ENCODE data around the gene TRNT1.

The TRNT1 gene

GRCh38 chr3:3126477-3127431, at the start of gene TRNT1:
Gene TRNT1 (plus strand): TSS chr3:3126940. CDS start chr3:3129041, 2,101 bp downstream.
- peak; percentile 99 for DNase-seq (ENCODE audit: low spot score)

- DNase-seq (ENCODE audit: low spot score) = no peak
Observed at GRCh38 chr3:3080309-3080708, 46.4 kb upstream of the TRNT1 start.

- DNase-seq (ENCODE audit: low spot score) = no peak
Observed at GRCh38 chr3:3081381-3082233, 45.1 kb upstream of the TRNT1 start.

- DNase-seq (ENCODE audit: low spot score) = no peak
Observed at GRCh38 chr3:3082234-3082924, 44.4 kb upstream of the TRNT1 start.

- no peak for DNase-seq (ENCODE audit: low spot score)
Observed at GRCh38 chr3:3084890-3085289, 41.9 kb upstream of the TRNT1 start.

DNA sequence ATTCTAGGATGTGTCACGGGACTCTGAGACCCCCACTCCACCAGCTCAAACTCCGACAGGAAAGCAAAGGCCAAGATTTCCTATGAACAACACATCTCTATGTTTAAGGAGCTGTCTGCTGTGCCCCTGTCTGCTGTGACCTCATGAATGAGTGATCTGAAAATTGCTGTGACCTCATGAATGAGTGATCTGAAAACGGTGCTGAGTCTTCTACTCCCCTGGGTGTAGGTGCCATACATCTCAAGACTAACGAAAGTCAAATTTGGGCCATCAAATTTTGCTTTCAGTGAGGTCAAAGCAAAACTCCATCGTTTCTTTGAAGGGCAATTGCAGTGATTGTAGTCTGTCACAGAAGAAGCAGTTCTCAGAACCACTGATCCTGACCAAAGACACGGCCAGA, 41.0 kb upstream of the TRNT1 start:
- DNase-seq (ENCODE audit: low spot score) = no peak

- DNase-seq (ENCODE audit: low spot score) = no peak
Observed at GRCh38 chr3:3086239-3086638, 40.5 kb upstream of the TRNT1 start.

DNA sequence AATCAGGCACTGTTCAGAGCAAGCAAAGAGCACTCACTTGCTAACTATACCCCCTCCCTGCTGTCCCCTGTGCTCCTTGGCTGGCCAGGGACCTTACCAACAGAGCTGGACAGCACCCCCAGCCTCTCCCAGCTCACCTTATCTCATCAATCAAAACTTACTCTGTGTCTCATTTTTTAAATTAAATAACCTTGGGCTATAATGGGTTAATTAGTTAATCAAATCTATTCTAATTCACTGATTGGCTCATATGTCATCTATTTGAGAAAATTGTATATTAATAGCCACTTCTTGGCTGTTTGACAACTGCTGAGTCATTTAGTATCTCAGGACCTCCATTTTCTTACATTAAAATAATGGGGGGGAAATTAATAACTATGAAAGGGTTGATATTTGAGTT, 39.5 kb upstream of the TRNT1 start:
- no peak for DNase-seq (ENCODE audit: low spot score)

DNA sequence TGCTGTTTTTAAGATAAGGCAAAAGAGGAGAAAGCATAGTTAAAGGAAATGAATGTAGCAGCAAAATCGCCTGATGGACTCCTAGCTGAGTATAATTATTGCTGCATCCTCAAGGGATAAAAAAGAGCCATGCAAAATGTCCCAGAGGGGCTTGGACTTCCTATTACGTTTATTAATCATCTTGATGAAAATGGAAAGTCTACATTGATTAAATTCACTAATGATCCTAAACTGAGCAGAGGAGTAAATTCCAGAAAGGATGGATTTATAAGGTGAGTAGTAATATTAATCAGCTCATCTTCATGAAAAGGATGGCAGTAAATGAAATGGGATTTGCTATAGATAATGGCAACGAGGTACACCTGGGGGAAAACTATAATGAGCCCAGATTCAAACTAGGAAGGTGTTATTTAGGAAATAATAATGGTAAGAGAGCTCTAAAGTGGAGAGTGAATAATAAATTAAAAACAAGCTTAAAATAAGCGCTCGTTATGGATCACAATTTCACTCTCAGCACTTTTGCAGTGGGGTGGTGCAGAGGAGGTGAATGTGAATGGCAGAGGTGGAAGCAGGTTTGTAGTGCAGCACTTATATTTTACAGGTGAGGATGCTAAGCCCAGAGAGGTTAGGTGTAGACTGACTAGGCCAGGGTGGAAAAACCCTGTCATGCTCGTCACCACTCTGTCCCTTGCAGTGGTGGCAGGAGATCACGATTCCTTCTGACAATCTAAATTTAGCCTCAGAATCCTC, 38.8 kb upstream of the TRNT1 start:
- no peak for DNase-seq (ENCODE audit: low spot score)

DNA sequence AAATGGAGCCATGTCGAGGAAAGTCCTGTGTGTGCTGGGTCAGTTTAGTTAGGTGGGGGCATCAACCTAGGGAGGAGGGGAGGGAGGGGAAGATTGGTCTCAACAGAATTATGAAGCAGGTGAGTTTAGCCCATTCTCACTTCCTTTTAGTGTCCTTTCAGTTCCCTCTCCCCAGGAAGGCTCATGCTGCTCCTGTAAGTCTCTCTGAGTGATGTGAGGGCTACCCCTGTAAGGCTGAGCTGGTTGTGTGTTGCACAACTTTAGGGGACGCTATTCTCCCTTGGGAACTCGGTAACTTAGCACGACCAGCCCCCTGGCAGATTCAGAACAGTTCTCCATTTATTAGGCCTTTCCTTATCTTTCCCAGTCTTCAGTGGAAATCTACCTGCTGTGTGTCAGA, 37.7 kb upstream of the TRNT1 start:
- no peak for DNase-seq (ENCODE audit: low spot score)

GRCh38 chr3:3097958-3098357, 28.8 kb upstream of the TRNT1 start:
- DNase-seq (ENCODE audit: low spot score) = no peak

DNA sequence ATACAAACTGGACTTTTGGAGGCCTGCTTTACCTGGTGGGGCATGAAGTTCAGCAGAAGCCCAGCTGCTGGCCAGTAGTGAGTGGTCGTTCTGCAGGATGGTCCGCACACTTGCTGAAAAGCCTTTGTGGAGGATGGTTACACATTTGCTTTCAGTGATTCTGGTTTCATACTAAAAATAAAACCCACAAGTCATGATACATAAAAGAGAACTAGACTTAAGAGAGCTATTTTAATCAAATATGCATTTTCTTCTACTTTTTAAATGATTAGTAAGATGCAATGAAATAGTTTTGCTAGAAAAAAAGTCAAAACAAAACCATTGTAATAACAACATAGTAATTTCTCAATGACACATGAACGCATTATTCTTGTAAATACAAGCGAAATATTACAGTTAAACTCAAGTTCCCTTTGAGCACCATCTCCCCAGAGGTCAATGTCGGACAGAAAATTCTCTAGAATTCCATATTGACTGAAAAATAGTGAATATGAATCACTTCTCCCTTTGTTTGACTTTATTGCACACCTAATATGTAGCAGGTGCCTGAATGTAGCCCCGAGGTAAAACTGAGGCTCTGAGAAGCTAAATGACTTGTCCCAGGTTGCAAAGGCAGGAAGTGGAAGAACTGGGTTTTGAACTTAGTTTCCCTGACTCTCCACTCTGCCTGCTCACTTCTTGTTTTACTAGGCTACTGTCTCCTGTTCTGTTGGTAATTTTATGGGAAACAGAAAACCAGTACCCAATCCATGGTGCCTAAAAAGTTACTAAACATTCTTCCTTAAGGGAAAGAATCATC, 24.9 kb upstream of the TRNT1 start:
- DNase-seq (ENCODE audit: low spot score) = no peak

GRCh38 chr3:3102751-3103150, 24.0 kb upstream of the TRNT1 start:
- DNase-seq (ENCODE audit: low spot score) = no peak

- no peak for DNase-seq (ENCODE audit: low spot score)
Observed at GRCh38 chr3:3105246-3105645, 21.5 kb upstream of the TRNT1 start.

DNA sequence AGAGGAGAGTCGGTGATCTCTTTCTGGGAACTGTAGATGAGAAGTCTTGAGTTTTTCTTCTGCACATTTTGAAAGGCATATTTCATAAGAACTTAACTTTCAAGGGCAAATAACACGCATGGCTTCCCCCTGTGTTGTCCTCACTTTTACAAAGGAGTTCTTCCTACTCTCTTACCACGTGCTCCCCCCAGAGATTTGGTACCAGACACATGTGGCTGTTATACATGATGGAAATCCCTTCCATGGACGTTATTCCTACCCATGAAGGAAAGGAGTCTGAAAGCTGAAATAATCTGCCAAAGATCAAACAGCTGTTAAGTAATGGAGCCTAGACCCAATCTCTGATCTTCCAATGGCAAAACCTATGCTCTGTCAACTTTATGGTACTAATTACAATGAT, 20.9 kb upstream of the TRNT1 start:
- DNase-seq (ENCODE audit: low spot score) = no peak

DNA sequence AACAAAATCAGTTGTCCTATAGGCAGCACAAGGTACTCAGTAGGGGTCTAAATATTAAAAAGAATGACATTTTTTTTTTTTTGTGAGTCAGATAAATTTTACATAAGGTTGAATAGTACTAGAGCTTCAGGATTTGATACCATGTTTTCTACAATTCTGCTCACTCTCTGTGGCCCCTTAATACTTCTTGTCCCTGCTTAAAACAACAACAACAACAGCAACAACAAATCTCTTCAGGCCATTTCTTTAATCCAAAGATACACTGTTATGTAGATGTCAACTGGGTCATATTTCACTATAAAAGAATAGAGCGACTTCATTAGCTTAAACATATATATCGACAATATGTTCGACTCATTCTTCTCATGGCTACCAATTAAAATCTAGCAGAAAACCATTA, 19.6 kb upstream of the TRNT1 start:
- no peak for DNase-seq (ENCODE audit: low spot score)

GRCh38 chr3:3107858-3108257, 18.9 kb upstream of the TRNT1 start:
- DNase-seq (ENCODE audit: low spot score) = no peak

DNA sequence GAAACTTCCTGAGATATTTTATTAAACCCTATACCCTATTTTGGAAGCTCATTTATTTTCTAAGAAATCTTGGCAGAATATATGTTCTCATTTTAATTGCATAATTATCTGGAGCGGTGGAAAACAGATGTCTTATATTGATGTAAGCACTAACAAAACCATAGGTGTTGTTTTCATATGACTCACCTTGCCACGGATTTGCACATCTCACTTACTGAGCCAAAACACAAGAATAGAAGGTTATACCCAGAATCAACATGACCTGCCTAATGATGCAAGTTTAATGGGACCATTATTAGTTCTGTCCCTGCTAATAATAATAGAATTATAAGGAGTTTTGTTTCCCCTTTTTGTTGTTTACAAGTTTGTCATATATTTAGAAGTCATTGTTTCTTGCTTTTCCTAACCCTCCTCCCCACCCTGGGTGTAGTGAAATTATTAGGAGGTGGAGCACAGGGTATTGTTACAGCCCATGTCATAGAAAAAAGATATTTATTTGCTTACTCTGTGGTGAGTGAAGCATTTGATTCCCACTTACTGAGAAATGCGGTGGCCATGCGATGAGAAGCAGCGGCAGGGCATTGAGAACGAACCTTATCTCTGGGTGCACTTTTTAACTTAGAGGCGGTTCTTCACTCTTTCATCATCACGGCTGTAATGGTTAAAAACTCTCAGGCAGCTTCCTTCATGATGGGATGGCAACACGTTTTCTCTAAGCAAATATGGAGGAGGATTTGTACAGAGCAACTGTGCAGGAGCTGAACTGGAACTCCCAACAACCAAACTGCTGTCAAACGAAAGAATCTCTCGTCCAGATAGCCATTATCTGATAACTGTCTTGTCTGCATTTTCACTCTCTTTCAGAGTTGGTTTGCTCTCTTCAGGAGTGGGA, 17.1 kb upstream of the TRNT1 start:
- no peak for DNase-seq (ENCODE audit: low spot score)

DNA sequence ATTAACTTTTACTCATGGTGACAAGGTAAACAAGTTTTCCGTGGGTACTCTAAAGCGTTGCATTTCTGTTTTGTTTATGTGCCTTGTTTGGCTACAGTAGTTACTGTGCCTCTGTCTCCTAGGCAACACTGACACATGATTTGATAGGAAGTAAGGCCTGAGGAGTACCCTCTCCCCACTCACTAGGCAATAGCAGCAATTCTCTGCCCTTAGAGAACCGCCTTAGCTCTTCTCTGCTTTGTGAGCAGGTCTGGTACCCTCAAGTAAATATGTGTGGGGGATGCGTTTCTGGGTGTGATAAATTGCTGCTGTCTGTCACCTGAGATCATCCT, 16.5 kb upstream of the TRNT1 start, which contains the start of gene IL5RA:
Gene IL5RA (minus strand): TSS at position 76 of the 332 bp plus-strand sequence. CDS start 5,390 bp downstream, outside the sequence.
- no peak for DNase-seq (ENCODE audit: low spot score)
